ENCODE measurements around the gene DHX32.

GRCh38 chr10:125840955-125841354 lies 40.1 kb downstream of the DHX32 start:
- TF ChIP-seq CTCF (IDR thresholded peaks at IDR 0.05) (no peak), POLR2A (IDR thresholded peaks at IDR 0.05) (no peak)

Measured in gastroesophageal sphincter (tissue), 3 donors.